Activated CD8-positive, alpha-beta memory T cell treated with anti-CD3 and anti-CD28 coated beads, Interleukin-2, amount 10 ng/mL, durations not matched to agents 7 days and 5 days (primary cell): ENCODE results near the gene CTBP2. TPM values are rescaled to one million over a fixed set of nuclear protein-coding genes. Genes with fewer than 3 reads are reported as not detected.

ENCODE experiments used
- ATAC-seq: fragments of 150-1000 bp; cut with Tn5 transposase; one replicate; pipeline ENCODE4 v1.10.0; 2021; ENCODE audit warnings: moderate library complexity
- CTCF ChIA-PET: fragments of 350-600 bp; sonication (Branson Sonifier 250); formaldehyde crosslinking; loops from one replicate; lab custom pipeline; 2021; ENCODE audit warnings: antibody characterized with exemption; lab: Charles Lee
- DNase-seq: peaks from one replicate; pipeline ENCODE4 v3.0.0-alpha.2; 2020
- H3K27ac Mint-ChIP-seq: one replicate; pipeline ENCODE4 v1.8.0; 2021; ENCODE audit warnings: mild to moderate bottlenecking, mixed read lengths
- H3K27me3 Mint-ChIP-seq: one replicate; pipeline ENCODE4 v1.8.0; 2021; ENCODE audit warnings: mixed read lengths
- H3K36me3 Mint-ChIP-seq: one replicate; pipeline ENCODE4 v1.8.0; 2021; ENCODE audit warnings: mild to moderate bottlenecking, mixed read lengths
- H3K4me1 Mint-ChIP-seq: one replicate; pipeline ENCODE4 v1.8.0; 2021; ENCODE audit warnings: mixed read lengths
- H3K4me3 Mint-ChIP-seq: one replicate; pipeline ENCODE4 v1.8.0; 2021; ENCODE audit warnings: mild to moderate bottlenecking, moderate library complexity, mixed read lengths
- H3K9me3 Mint-ChIP-seq: one replicate; pipeline ENCODE4 v1.8.0; 2022; ENCODE audit warnings: low read depth, mixed read lengths
- total RNA-seq, 2 experiments: library from RNA; stranded (reverse); gene quantifications; one replicate each; pipeline ENCODE4 v1.2.3, GENCODE V29; 2021

CTBP2 gene
- total RNA-seq, 2 experiments from 2014 or later: 0.61 to 0.82 TPM

GRCh38 chr10:125114761-125115391 lies 45.5 kb downstream of the CTBP2 start:
- H3K36me3 Mint-ChIP-seq: no peaks in the 10 kb centered on the region
- no peaks in the 10 kb centered on the region for H3K4me1 Mint-ChIP-seq

DNA sequence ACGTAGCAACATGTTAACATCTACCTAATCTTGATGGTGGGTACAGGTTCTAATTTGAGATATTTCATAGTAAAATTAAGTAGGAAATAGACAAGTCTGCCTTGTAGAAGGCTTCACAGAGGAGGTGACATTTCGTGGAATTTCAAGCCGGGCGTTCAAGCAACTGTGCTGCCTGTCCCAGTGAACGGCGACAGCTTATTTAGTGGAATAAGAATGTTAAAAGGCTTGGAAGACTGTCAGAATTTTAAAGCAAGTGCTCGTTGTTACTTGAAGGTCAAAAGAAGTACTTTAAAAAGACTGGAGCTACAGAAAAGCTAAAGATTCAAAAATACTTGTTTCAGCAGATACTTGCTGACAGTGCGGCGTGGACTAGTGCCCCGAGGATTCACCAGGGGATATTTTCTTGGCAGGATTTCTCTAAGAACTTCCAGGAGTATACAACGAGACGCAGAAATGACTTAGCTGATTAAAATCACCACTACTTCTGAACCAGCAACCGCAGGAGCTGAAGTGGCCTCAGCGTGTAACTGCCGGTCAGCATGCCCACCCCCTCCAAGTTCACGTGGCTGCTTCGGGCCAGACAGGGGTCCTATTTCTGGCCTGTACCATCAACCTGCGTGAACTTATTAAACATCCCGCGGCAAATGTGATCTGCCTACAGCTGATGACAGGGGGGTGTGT lies 46.5 kb downstream of the CTBP2 start:
- Mint-ChIP-seq H3K4me1 (no peaks in the 10 kb centered on the region), H3K27ac (no peak overlapping the region), H3K9me3 (no peaks in the 10 kb centered on the region), H3K27me3 (peaks cover 3% of the 10 kb centered on the region), H3K36me3 (no peaks in the 10 kb centered on the region), H3K4me3 (no peak overlapping the region)
- ATAC-seq: no peak
- CTCF ChIA-PET: interaction anchor here (0.6 kb wide), 1 partner anchor 263 kb away, joined by 4 read pairs; no protein-coding TSS in a partner anchor
- no peak for DNase-seq

More at GRCh38 chr10:125114761-125115391, 45.5 kb downstream of the CTBP2 start:
- no peak overlapping the region for H3K27ac Mint-ChIP-seq
- CTCF ChIA-PET: no interaction called here
- peaks cover 4% of the 10 kb centered on the region for H3K27me3 Mint-ChIP-seq
- H3K4me3 Mint-ChIP-seq: no peak overlapping the region
- ATAC-seq (no peak), DNase-seq (no peak)
- H3K9me3 Mint-ChIP-seq: no peaks in the 10 kb centered on the region

DNA sequence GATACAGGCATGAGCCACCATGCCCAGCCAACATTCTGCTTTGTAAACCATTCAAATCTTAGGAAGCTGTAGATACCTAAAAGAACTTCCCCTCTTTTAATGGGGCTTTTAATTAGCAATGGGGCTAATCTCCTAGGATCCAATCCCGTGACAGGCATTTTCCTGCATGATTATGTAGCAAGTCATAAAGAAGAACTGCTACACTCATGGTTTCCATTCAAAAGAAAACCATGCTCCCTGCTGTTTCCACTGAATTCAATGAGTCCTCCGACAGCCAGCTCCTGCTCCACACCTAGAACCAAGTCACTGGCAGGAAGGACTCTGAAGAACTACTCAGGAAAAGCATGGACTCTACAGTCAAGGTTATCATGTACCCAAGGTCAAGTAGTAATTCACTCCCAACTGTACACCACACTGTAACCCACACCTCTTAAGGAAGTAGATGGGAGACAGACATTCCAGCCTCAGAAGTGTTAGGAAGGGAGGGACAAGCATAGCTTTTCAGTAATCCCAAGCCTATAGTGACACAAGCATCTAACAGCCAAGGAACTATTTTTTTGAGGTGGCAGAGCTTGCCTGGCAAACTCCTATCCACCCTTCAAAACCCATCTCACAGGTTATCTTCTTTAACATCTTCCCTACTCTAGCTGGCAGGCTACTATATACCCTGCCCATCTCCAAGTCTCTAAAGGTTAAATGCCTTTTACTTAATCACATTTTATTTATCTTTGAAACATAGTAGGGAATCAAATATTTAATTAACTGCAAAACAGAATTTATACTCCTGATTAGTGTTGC lies 47.5 kb downstream of the CTBP2 start:
- no peak for DNase-seq
- Mint-ChIP-seq H3K27ac (no peak overlapping the region), H3K4me1 (no peaks in the 10 kb centered on the region), H3K36me3 (no peaks in the 10 kb centered on the region), H3K27me3 (peaks cover 3% of the 10 kb centered on the region), H3K4me3 (no peak overlapping the region), H3K9me3 (no peaks in the 10 kb centered on the region)
- no peak for ATAC-seq
- CTCF ChIA-PET: no interaction called here

DNA sequence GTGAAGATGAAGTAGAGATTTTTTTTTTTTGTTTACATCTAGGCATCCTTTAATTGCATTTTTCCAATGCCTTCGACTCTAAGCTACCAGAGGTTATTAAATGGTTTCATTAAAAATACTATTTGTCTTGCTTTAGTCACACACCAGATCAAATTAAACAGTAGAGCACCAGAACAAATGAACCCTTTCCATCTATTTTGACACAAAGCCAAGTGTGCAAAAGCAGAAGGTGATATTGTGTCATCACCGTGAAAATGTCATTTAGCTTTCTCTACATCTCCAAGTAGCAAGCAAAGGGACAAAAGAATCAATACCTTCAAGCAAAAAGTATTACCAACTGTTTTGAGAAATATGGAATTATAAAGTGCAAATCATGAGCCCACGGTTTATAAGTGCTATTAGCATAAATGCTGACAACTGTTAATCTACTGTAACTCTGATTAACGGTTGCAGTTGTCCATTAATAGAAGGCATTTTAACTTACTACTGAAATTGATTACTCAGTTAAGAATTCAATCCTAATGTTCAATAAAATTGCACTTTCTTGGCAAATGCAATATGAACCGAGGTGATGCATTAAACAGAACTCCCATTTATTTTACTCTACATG lies 49.1 kb downstream of the CTBP2 start:
- Mint-ChIP-seq H3K36me3 (no peaks in the 10 kb centered on the region), H3K4me1 (no peaks in the 10 kb centered on the region), H3K9me3 (no peaks in the 10 kb centered on the region), H3K27me3 (peaks cover 3% of the 10 kb centered on the region), H3K27ac (no peak overlapping the region), H3K4me3 (no peak overlapping the region)
- no peak for DNase-seq
- CTCF ChIA-PET: no interaction called here
- no peak for ATAC-seq

DNA sequence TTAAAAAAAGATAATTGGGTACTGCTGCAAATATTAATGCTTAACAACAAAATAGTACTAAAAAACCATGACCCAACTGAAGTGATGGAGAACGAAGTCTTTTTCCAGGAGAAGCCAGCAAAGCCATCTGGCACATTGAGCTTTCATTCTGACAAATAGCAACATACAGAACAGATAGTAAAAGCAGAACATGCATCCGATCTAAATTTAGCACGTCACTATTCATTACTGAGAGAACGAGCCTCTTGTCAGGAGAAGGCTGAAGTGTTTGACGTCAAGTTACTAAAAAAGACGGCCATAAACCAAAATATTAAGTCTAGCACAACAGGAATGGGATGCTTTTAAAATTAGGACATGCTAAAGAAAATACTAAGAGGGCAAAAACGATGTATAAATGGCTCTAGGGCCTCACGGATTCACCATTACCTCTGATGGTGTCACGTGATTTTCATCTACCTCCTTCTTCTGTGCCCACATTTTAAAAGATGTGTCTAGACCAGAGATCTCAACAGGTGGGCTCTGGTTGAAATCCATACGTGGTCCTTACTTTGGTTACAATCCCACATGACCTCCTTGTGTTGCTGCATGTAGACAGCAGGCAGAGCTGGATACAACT lies 52.3 kb downstream of the CTBP2 start:
- ATAC-seq (no peak), DNase-seq (no peak)
- H3K27me3 Mint-ChIP-seq: peaks cover 3% of the 10 kb centered on the region
- H3K27ac Mint-ChIP-seq: no peak overlapping the region
- CTCF ChIA-PET: no interaction called here
- no peak overlapping the region for H3K4me3 Mint-ChIP-seq
- no peaks in the 10 kb centered on the region for H3K9me3 Mint-ChIP-seq
- H3K4me1 Mint-ChIP-seq: no peaks in the 10 kb centered on the region
- no peaks in the 10 kb centered on the region for H3K36me3 Mint-ChIP-seq

- peaks cover 3% of the 10 kb centered on the region for H3K27me3 Mint-ChIP-seq
- CTCF ChIA-PET: no interaction called here
- H3K4me1 Mint-ChIP-seq: no peaks in the 10 kb centered on the region
- no peak overlapping the region for H3K27ac Mint-ChIP-seq
- H3K36me3 Mint-ChIP-seq: no peaks in the 10 kb centered on the region
- ATAC-seq: no peak
- no peak for DNase-seq
- H3K9me3 Mint-ChIP-seq: no peaks in the 10 kb centered on the region
- no peak overlapping the region for H3K4me3 Mint-ChIP-seq
Observed at GRCh38 chr10:125107166-125107949, 53.0 kb downstream of the CTBP2 start.

DNA sequence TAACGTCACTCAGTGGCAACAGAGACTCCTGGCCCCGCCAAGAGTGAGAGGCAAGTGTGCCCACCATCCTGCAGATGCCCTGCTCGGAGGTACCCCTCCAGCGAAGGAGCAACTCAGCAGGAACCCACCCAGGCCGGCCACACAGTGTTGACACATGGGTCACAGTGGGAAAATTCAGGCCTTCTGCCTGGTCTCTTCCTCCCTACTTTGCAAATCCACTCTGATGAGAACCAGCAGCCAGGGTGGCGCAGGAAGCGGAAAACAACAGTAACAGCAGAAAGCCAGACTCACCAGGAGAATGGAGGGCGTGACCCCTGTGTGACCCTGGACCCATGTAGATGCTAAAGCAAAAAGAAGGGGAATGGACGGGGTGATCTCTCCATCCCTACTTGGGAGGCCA lies 53.8 kb downstream of the CTBP2 start:
- Mint-ChIP-seq H3K36me3 (no peaks in the 10 kb centered on the region), H3K4me1 (no peaks in the 10 kb centered on the region), H3K4me3 (no peak overlapping the region), H3K27me3 (peaks cover 3% of the 10 kb centered on the region), H3K9me3 (no peaks in the 10 kb centered on the region), H3K27ac (no peak overlapping the region)
- no peak for ATAC-seq
- CTCF ChIA-PET: no interaction called here
- DNase-seq: no peak

- CTCF ChIA-PET: no interaction called here
- no peaks in the 10 kb centered on the region for H3K4me1 Mint-ChIP-seq
- ATAC-seq (no peak), DNase-seq (no peak)
- no peak overlapping the region for H3K27ac Mint-ChIP-seq
- peaks cover 1% of the 10 kb centered on the region for H3K27me3 Mint-ChIP-seq
- H3K36me3 Mint-ChIP-seq: no peaks in the 10 kb centered on the region
- no peaks in the 10 kb centered on the region for H3K9me3 Mint-ChIP-seq
- H3K4me3 Mint-ChIP-seq: no peak overlapping the region
Observed at GRCh38 chr10:125105706-125106255, 54.6 kb downstream of the CTBP2 start.

- ATAC-seq (no peak), DNase-seq (no peak)
- H3K4me1 Mint-ChIP-seq: no peaks in the 10 kb centered on the region
- H3K4me3 Mint-ChIP-seq: no peak overlapping the region
- CTCF ChIA-PET: no interaction called here
- no peaks in the 10 kb centered on the region for H3K36me3 Mint-ChIP-seq
- no peaks in the 10 kb centered on the region for H3K9me3 Mint-ChIP-seq
- H3K27me3 Mint-ChIP-seq: no peaks in the 10 kb centered on the region
- no peak overlapping the region for H3K27ac Mint-ChIP-seq
Observed at GRCh38 chr10:125105155-125105554, 55.2 kb downstream of the CTBP2 start.

GRCh38 chr10:125104559-125104958 lies 55.8 kb downstream of the CTBP2 start:
- no peak overlapping the region for H3K4me3 Mint-ChIP-seq
- H3K4me1 Mint-ChIP-seq: no peaks in the 10 kb centered on the region
- no peak overlapping the region for H3K27ac Mint-ChIP-seq
- no peaks in the 10 kb centered on the region for H3K27me3 Mint-ChIP-seq
- CTCF ChIA-PET: no interaction called here
- DNase-seq: no peak
- no peaks in the 10 kb centered on the region for H3K9me3 Mint-ChIP-seq
- no peaks in the 10 kb centered on the region for H3K36me3 Mint-ChIP-seq
- no peak for ATAC-seq

DNA sequence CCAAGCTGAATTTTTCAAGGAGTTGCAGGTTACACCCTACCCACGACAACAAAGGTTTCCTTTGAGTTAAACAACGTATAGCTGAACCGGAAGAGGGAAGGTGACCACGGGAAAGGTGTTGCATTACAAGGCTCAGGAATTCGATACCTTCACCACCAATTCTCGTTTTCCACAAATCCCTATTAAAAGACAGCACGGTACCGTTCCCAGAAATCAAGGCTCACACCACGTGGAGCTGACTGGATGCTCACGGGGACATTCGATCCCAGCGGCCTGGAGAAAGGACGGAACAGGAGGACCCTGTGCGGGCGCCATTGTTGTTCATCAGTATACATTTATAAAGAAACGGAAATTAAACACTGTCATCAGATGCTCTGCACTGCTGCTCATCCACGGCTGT lies 56.4 kb downstream of the CTBP2 start:
- Mint-ChIP-seq H3K4me3 (no peak overlapping the region), H3K27me3 (no peaks in the 10 kb centered on the region), H3K4me1 (no peaks in the 10 kb centered on the region), H3K9me3 (no peaks in the 10 kb centered on the region), H3K27ac (no peak overlapping the region), H3K36me3 (no peaks in the 10 kb centered on the region)
- CTCF ChIA-PET: no interaction called here
- no peak for ATAC-seq
- no peak for DNase-seq

DNA sequence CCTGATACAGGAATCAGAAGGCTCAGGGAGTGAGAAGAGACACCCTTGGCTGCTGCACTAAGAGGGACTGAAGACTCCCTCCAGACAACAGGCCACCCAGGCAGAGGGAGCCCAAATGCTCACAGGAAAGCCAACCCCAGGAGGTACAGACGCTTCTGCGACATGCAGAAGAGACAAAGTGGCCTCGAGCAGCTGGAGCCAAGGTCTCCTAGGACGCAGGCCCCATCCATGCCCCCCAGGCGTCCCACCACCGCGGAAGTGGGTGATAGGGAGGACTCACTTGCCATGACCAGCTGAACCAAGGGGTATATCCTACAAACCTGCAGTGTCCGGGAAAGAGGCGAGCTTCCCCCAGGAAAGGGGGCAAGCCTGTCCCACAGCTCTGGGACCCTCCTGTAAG lies 56.9 kb downstream of the CTBP2 start:
- Mint-ChIP-seq H3K9me3 (no peaks in the 10 kb centered on the region), H3K36me3 (no peaks in the 10 kb centered on the region), H3K27me3 (no peaks in the 10 kb centered on the region), H3K4me3 (no peak overlapping the region), H3K4me1 (no peaks in the 10 kb centered on the region), H3K27ac (no peak overlapping the region)
- CTCF ChIA-PET: no interaction called here
- DNase-seq: no peak
- no peak for ATAC-seq
